Activated naive CD4-positive, alpha-beta T cell treated with anti-CD3 and anti-CD28 coated beads for 36 hours (primary cell): ENCODE results near the gene STAT4. TPM values are rescaled to one million over a fixed set of nuclear protein-coding genes. Genes with fewer than 3 reads are reported as not detected.

Experiments
- CTCF ChIA-PET: fragments of 350-600 bp; sonication (Branson Sonifier 250); formaldehyde crosslinking; loops from one replicate; lab custom pipeline; 2021; ENCODE audit warnings: antibody characterized with exemption; lab: Charles Lee
- DNase-seq: peaks from one replicate; pipeline ENCODE4 v3.0.0-alpha.2; 2020
- H3K27ac Mint-ChIP-seq: one replicate; pipeline ENCODE4 v1.8.0; 2021; ENCODE audit warnings: mild to moderate bottlenecking, mixed read lengths
- H3K27me3 Mint-ChIP-seq: one replicate; pipeline ENCODE4 v1.8.0; 2021; ENCODE audit warnings: low read depth, mixed read lengths
- H3K36me3 Mint-ChIP-seq: one replicate; pipeline ENCODE4 v1.8.0; 2021; ENCODE audit warnings: low read depth, mixed read lengths
- H3K4me1 Mint-ChIP-seq: one replicate; pipeline ENCODE4 v1.8.0; 2021; ENCODE audit warnings: low read depth, mixed read lengths
- H3K4me3 Mint-ChIP-seq: one replicate; pipeline ENCODE4 v1.8.0; 2021; ENCODE audit warnings: mild to moderate bottlenecking, moderate library complexity, mixed read lengths
- H3K9me3 Mint-ChIP-seq: one replicate; pipeline ENCODE4 v1.8.0; 2021; ENCODE audit warnings: mixed read lengths
- intact Hi-C: fragments of 100-400 bp; cut with micrococcal nuclease; formaldehyde crosslinking; loops from one replicate; pipeline ENCODE4 v1.15.1; 2023
- total RNA-seq, 2 experiments: library from RNA; stranded (reverse); gene quantifications; one replicate each; pipeline ENCODE4 v1.2.3, GENCODE V29; 2021

STAT4 gene
- total RNA-seq, 2 experiments from 2014 or later: 53.9 to 54.6 TPM

- CTCF ChIA-PET: interaction anchor here (0.6 to 2.6 kb wide), 9 partner anchors 13 to 119 kb away, joined by 3 to 12 read pairs (median 4); no protein-coding TSS in a partner anchor
- H3K36me3 Mint-ChIP-seq: no peaks in the 10 kb centered on the region
- H3K9me3 Mint-ChIP-seq: no peaks in the 10 kb centered on the region
- peak overlapping the region; percentile 38 for H3K27ac Mint-ChIP-seq
- H3K4me3 Mint-ChIP-seq: no peak overlapping the region
- peaks cover 75% of the 10 kb centered on the region for H3K4me1 Mint-ChIP-seq
- no peak for DNase-seq
- H3K27me3 Mint-ChIP-seq: no peaks in the 10 kb centered on the region
- intact Hi-C loops: loop anchor here (1.0 to 5.0 kb wide), 3 partner anchors 22 to 445 kb away; partner anchors contain the start of gene MYO1B
These were observed 21.0 kb upstream of the STAT4 start for GRCh38 chr2:191171708-191172355.

- intact Hi-C loops: loop anchor here (1.0 to 5.0 kb wide), 3 partner anchors 23 to 446 kb away; partner anchors contain the start of gene MYO1B
- Mint-ChIP-seq H3K9me3 (no peaks in the 10 kb centered on the region), H3K4me1 (peaks cover 71% of the 10 kb centered on the region), H3K4me3 (no peak overlapping the region), H3K36me3 (no peaks in the 10 kb centered on the region), H3K27ac (peak overlapping the region; percentile 13), H3K27me3 (no peaks in the 10 kb centered on the region)
- CTCF ChIA-PET: interaction anchor here (1.1 to 1.6 kb wide), 6 partner anchors 16 to 131 kb away, joined by 3 to 7 read pairs (median 4); no protein-coding TSS in a partner anchor
- no peak for DNase-seq
These were observed 20.5 kb upstream of the STAT4 start for GRCh38 chr2:191171286-191171685.

- DNase-seq: no peak
- Mint-ChIP-seq H3K27me3 (no peaks in the 10 kb centered on the region), H3K4me3 (no peak overlapping the region), H3K4me1 (peaks cover 66% of the 10 kb centered on the region), H3K36me3 (no peaks in the 10 kb centered on the region), H3K9me3 (no peaks in the 10 kb centered on the region), H3K27ac (peak overlapping the region; percentile 13)
- intact Hi-C loops: loop anchor here (1.0 to 5.0 kb wide), 4 partner anchors 24 to 447 kb away; partner anchors contain the start of gene MYO1B
- CTCF ChIA-PET: interaction anchor here (1.1 to 1.8 kb wide), 7 partner anchors 15 to 132 kb away, joined by 3 to 8 read pairs (median 4); no protein-coding TSS in a partner anchor
These were observed 20.0 kb upstream of the STAT4 start for GRCh38 chr2:191170773-191171172.

GRCh38 chr2:191170301-191170636, 19.5 kb upstream of the STAT4 start:
- Mint-ChIP-seq H3K4me3 (no peak overlapping the region), H3K36me3 (no peaks in the 10 kb centered on the region), H3K9me3 (no peaks in the 10 kb centered on the region), H3K27me3 (no peaks in the 10 kb centered on the region), H3K27ac (no peak overlapping the region), H3K4me1 (peaks cover 64% of the 10 kb centered on the region)
- no peak for DNase-seq
- CTCF ChIA-PET: interaction anchor here (1.1 to 1.8 kb wide), 5 partner anchors 15 to 132 kb away, joined by 3 to 13 read pairs (median 5); no protein-coding TSS in a partner anchor
- intact Hi-C loops: loop anchor here (1.0 to 5.0 kb wide), 3 partner anchors 49 to 447 kb away; partner anchors contain the start of gene MYO1B

- Mint-ChIP-seq H3K36me3 (no peaks in the 10 kb centered on the region), H3K4me1 (peaks cover 64% of the 10 kb centered on the region), H3K27me3 (no peaks in the 10 kb centered on the region), H3K27ac (no peak overlapping the region), H3K4me3 (no peak overlapping the region), H3K9me3 (no peaks in the 10 kb centered on the region)
- DNase-seq: peak; percentile 33
- intact Hi-C loops: loop anchor here (1.0 to 10.0 kb wide), 5 partner anchors 50 to 645 kb away; partner anchors contain the start of gene MYO1B
- CTCF ChIA-PET: interaction anchor here (0.6 to 1.8 kb wide), 6 partner anchors 14 to 332 kb away, joined by 3 to 13 read pairs (median 4); no protein-coding TSS in a partner anchor
These were observed 18.9 kb upstream of the STAT4 start for GRCh38 chr2:191169456-191170300.

- H3K4me1 Mint-ChIP-seq: peaks cover 46% of the 10 kb centered on the region
- CTCF ChIA-PET: interaction anchor here (0.7 to 7.8 kb wide), 9 partner anchors 9 to 994 kb away, joined by 3 to 63 read pairs (median 4); no protein-coding TSS in a partner anchor
- no peaks in the 10 kb centered on the region for H3K36me3 Mint-ChIP-seq
- peaks cover 2% of the 10 kb centered on the region for H3K27me3 Mint-ChIP-seq
- H3K27ac Mint-ChIP-seq: no peak overlapping the region
- intact Hi-C loops: loop anchor here (5.0 to 10.0 kb wide), 2 partner anchors 220 to 647 kb away; no protein-coding TSS in a partner anchor
- no peaks in the 10 kb centered on the region for H3K9me3 Mint-ChIP-seq
- DNase-seq: no peak
- no peak overlapping the region for H3K4me3 Mint-ChIP-seq
These were observed 17.0 kb upstream of the STAT4 start for GRCh38 chr2:191167766-191168165.

- CTCF ChIA-PET: interaction anchor here (0.7 to 7.8 kb wide), 16 partner anchors 11 to 995 kb away, joined by 3 to 63 read pairs (median 5); no protein-coding TSS in a partner anchor
- H3K4me3 Mint-ChIP-seq: no peak overlapping the region
- intact Hi-C loops: loop anchor here (5.0 to 10.0 kb wide), 2 partner anchors 220 to 648 kb away; no protein-coding TSS in a partner anchor
- H3K27ac Mint-ChIP-seq: no peak overlapping the region
- H3K4me1 Mint-ChIP-seq: peaks cover 37% of the 10 kb centered on the region
- no peak for DNase-seq
- H3K36me3 Mint-ChIP-seq: no peaks in the 10 kb centered on the region
- peaks cover 2% of the 10 kb centered on the region for H3K27me3 Mint-ChIP-seq
- no peaks in the 10 kb centered on the region for H3K9me3 Mint-ChIP-seq
These were observed 16.1 kb upstream of the STAT4 start for GRCh38 chr2:191166756-191167445.

- H3K27me3 Mint-ChIP-seq: peaks cover 2% of the 10 kb centered on the region
- DNase-seq: no peak
- H3K9me3 Mint-ChIP-seq: no peaks in the 10 kb centered on the region
- intact Hi-C loops: loop anchor here (5.0 to 10.0 kb wide), 2 partner anchors 221 to 649 kb away; no protein-coding TSS in a partner anchor
- H3K4me1 Mint-ChIP-seq: peaks cover 30% of the 10 kb centered on the region
- H3K4me3 Mint-ChIP-seq: no peak overlapping the region
- H3K36me3 Mint-ChIP-seq: no peaks in the 10 kb centered on the region
- no peak overlapping the region for H3K27ac Mint-ChIP-seq
- CTCF ChIA-PET: interaction anchor here (0.8 to 7.8 kb wide), 18 partner anchors 11 to 996 kb away, joined by 3 to 63 read pairs (median 5); no protein-coding TSS in a partner anchor
These were observed 15.4 kb upstream of the STAT4 start for GRCh38 chr2:191166111-191166755.

GRCh38 chr2:191165176-191165643, 14.4 kb upstream of the STAT4 start:
- intact Hi-C loops: loop anchor here (1.0 to 10.0 kb wide), 11 partner anchors 53 to 997 kb away; partner anchors contain the start of gene MYO1B
- H3K27me3 Mint-ChIP-seq: peaks cover 2% of the 10 kb centered on the region
- CTCF ChIA-PET: interaction anchor here (0.7 to 7.8 kb wide), 23 partner anchors 10 to 997 kb away, joined by 3 to 63 read pairs (median 5); no protein-coding TSS in a partner anchor
- H3K4me3 Mint-ChIP-seq: no peak overlapping the region
- DNase-seq: peak; percentile 46
- no peaks in the 10 kb centered on the region for H3K36me3 Mint-ChIP-seq
- H3K27ac Mint-ChIP-seq: peak overlapping the region; percentile 65
- H3K4me1 Mint-ChIP-seq: peaks cover 21% of the 10 kb centered on the region
- no peaks in the 10 kb centered on the region for H3K9me3 Mint-ChIP-seq

GRCh38 chr2:191158747-191159146, 8.0 kb upstream of the STAT4 start:
- no peaks in the 10 kb centered on the region for H3K36me3 Mint-ChIP-seq
- no peak for DNase-seq
- H3K9me3 Mint-ChIP-seq: no peaks in the 10 kb centered on the region
- CTCF ChIA-PET: interaction anchor here (1.0 to 6.8 kb wide), 6 partner anchors 9 to 121 kb away, joined by 3 to 419 read pairs (median 4); no protein-coding TSS in a partner anchor
- H3K27ac Mint-ChIP-seq: no peak overlapping the region
- no peak overlapping the region for H3K4me3 Mint-ChIP-seq
- peaks cover 14% of the 10 kb centered on the region for H3K4me1 Mint-ChIP-seq
- peaks cover 5% of the 10 kb centered on the region for H3K27me3 Mint-ChIP-seq
- intact Hi-C loops: loop anchor here (10.0 kb wide), 2 partner anchors 624 to 754 kb away; partner anchors contain the start of genes MFSD6 and NEMP2
